Activated B cell treated with CpG ODN at 0.5 μM for 24 hours (primary cell): ENCODE data around the gene RASAL2. TPM values are rescaled to one million over a fixed set of nuclear protein-coding genes. Genes with fewer than 3 reads are reported as not detected.

Experiments
- ATAC-seq: fragments of 200-7000 bp; cut with Tn5 transposase; one replicate; pipeline ENCODE4 v1.10.0; 2021; ENCODE audit warnings: low read depth, mild to moderate bottlenecking, moderate library complexity
- CTCF ChIA-PET: fragments of 350-600 bp; sonication (Branson Sonifier 250); formaldehyde crosslinking; loops from one replicate; lab custom pipeline; 2021; ENCODE audit warnings: antibody characterized with exemption; lab: Charles Lee
- POLR2A ChIA-PET: fragments of 350-600 bp; sonication (Branson Sonifier 250); formaldehyde crosslinking; loops from one replicate; lab custom pipeline; 2021; ENCODE audit warnings: antibody characterized with exemption; lab: Charles Lee
- DNase-seq: peaks from one replicate; pipeline ENCODE4 v3.0.0; 2022
- H3K27ac Mint-ChIP-seq: one replicate; pipeline ENCODE4 v1.8.0; 2020; ENCODE audit warnings: mixed read lengths
- H3K27me3 Mint-ChIP-seq: one replicate; pipeline ENCODE4 v1.8.0; 2021; ENCODE audit warnings: mixed read lengths
- H3K36me3 Mint-ChIP-seq: one replicate; pipeline ENCODE4 v1.8.0; 2021; ENCODE audit warnings: low read depth, mixed read lengths
- H3K4me1 Mint-ChIP-seq: one replicate; pipeline ENCODE4 v1.8.0; 2021; ENCODE audit warnings: mixed read lengths
- H3K4me3 Mint-ChIP-seq: one replicate; pipeline ENCODE4 v1.8.0; 2020; ENCODE audit warnings: mild to moderate bottlenecking, mixed read lengths
- H3K9me3 Mint-ChIP-seq: one replicate; pipeline ENCODE4 v1.8.0; 2020; ENCODE audit warnings: mixed read lengths
- CTCF ChIP-seq: fragments of 200-600 bp; IDR thresholded peaks from one replicate; pipeline ENCODE4 v1.8.0; 2022; ENCODE audit warnings: antibody characterized with exemption, mild to moderate bottlenecking
- intact Hi-C: fragments of 100-400 bp; cut with micrococcal nuclease; formaldehyde crosslinking; loops from one replicate; pipeline ENCODE4 v1.15.1; 2024
- total RNA-seq: library from RNA; stranded (reverse); gene quantifications from 2 replicates; pipeline ENCODE4 v1.2.3, GENCODE V29; 2022

Gene RASAL2
- total RNA-seq, 1 donor from 2014 or later: 0.16 TPM

GRCh38 chr1:178057141-178057765 is 36.7 kb upstream of the RASAL2 start:
- ATAC-seq (no peak), DNase-seq (no peak)
- CTCF ChIA-PET: no interaction called here
- no peak overlapping the region for H3K4me3 Mint-ChIP-seq
- POLR2A ChIA-PET: no interaction called here
- no peaks in the 10 kb centered on the region for H3K36me3 Mint-ChIP-seq
- H3K27me3 Mint-ChIP-seq: peaks cover 12% of the 10 kb centered on the region
- intact Hi-C loops: no loop called here
- no peak overlapping the region for H3K27ac Mint-ChIP-seq
- H3K4me1 Mint-ChIP-seq: peaks cover 7% of the 10 kb centered on the region
- TF ChIP-seq CTCF: no peak
- no peaks in the 10 kb centered on the region for H3K9me3 Mint-ChIP-seq

GRCh38 chr1:178057912-178058534 is 35.9 kb upstream of the RASAL2 start:
- H3K27me3 Mint-ChIP-seq: peaks cover 12% of the 10 kb centered on the region
- intact Hi-C loops: no loop called here
- no peaks in the 10 kb centered on the region for H3K9me3 Mint-ChIP-seq
- no peak for TF ChIP-seq CTCF
- no peak overlapping the region for H3K4me3 Mint-ChIP-seq
- no peak for ATAC-seq
- H3K4me1 Mint-ChIP-seq: peaks cover 7% of the 10 kb centered on the region
- POLR2A ChIA-PET: no interaction called here
- H3K27ac Mint-ChIP-seq: no peak overlapping the region
- CTCF ChIA-PET: interaction anchor here (1.4 kb wide), 1 partner anchor 26 kb away, joined by 3 read pairs; no protein-coding TSS in a partner anchor
- no peaks in the 10 kb centered on the region for H3K36me3 Mint-ChIP-seq
- no peak for DNase-seq

- TF ChIP-seq CTCF: no peak
- no peak overlapping the region for H3K27ac Mint-ChIP-seq
- H3K27me3 Mint-ChIP-seq: peaks cover 8% of the 10 kb centered on the region
- POLR2A ChIA-PET: interaction anchor here (0.7 kb wide), 1 partner anchor 10 kb away, joined by 6 read pairs; no protein-coding TSS in a partner anchor
- DNase-seq: no peak
- H3K4me1 Mint-ChIP-seq: peaks cover 6% of the 10 kb centered on the region
- no peaks in the 10 kb centered on the region for H3K36me3 Mint-ChIP-seq
- intact Hi-C loops: no loop called here
- no peak overlapping the region for H3K4me3 Mint-ChIP-seq
- CTCF ChIA-PET: no interaction called here
- ATAC-seq: no peak
- no peaks in the 10 kb centered on the region for H3K9me3 Mint-ChIP-seq
Measured at GRCh38 chr1:178060789-178061556, 32.9 kb upstream of the RASAL2 start.

DNA sequence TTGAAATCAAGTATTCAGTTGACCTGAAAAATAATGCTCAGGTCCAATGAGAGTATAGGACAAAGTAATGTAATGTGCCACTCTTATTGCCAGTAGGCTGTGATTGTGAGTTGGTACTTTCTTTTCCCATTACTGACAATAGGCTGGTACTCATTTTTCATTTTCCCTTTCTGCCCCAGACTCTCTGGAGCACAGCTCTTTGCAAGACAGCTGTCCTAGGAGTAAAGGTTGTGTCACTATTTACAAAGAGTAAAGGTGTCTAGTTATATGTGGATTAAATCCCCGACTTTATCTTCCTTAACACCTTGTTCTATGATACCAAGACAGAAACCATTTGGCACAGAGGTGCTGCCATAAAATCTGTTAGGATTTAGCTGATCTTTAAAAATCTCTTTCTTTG is 32.3 kb upstream of the RASAL2 start:
- Mint-ChIP-seq H3K27me3 (peaks cover 8% of the 10 kb centered on the region), H3K9me3 (no peaks in the 10 kb centered on the region), H3K4me1 (peaks cover 3% of the 10 kb centered on the region), H3K4me3 (no peak overlapping the region), H3K36me3 (no peaks in the 10 kb centered on the region), H3K27ac (no peak overlapping the region)
- ATAC-seq (no peak), DNase-seq (no peak)
- ChIA-PET CTCF (no interaction called here), POLR2A (interaction anchor here (0.7 kb wide), 1 partner anchor 11 kb away, joined by 6 read pairs; no protein-coding TSS in a partner anchor)
- intact Hi-C loops: no loop called here
- TF ChIP-seq CTCF: no peak
